Heart right ventricle (tissue), 16 donors: ENCODE data around the gene ENDOD1. TPM values are rescaled to one million over a fixed set of nuclear protein-coding genes. Genes with fewer than 3 reads are reported as not detected.

Source experiments
- ATAC-seq, 8 donors: fragments of 200-7000 bp; cut with Tn5 transposase; one replicate each; pipeline ENCODE4 v1.9.1; 2020; ENCODE audit warnings: mild to moderate bottlenecking in 8 of 8, moderate library complexity in 8 of 8, moderate number of reproducible peaks in 1 of 8
- DNase-seq, 2 donors: peaks; one replicate each; pipeline ENCODE4 v3.0.0-alpha.2; 2020
- H3K27ac ChIP-seq, 10 donors: fragments of 200-600 bp; sonication (generic) in 2 of 10; one replicate each; pipeline versions ENCODE4 v1.5.0 to v1.8.0; 2020 to 2022; ENCODE audit warnings: mild to moderate bottlenecking in 3 of 10
- H3K27me3 ChIP-seq, 7 donors: fragments of 200-600 bp; one replicate each; pipeline ENCODE4 v1.8.0; 2021 to 2022; ENCODE audit warnings: mild to moderate bottlenecking in 2 of 7
- H3K36me3 ChIP-seq, 9 donors: fragments of 200-600 bp; sonication (generic) in 1 of 9; one replicate each; pipeline versions ENCODE4 v1.5.0 to v1.8.0; 2020 to 2022; ENCODE audit warnings: mild to moderate bottlenecking in 2 of 9
- H3K4me1 ChIP-seq, 9 donors: fragments of 200-600 bp; sonication (generic) in 1 of 9; one replicate each; pipeline versions ENCODE4 v1.5.0 to v1.8.0; 2020 to 2022; ENCODE audit warnings: mild to moderate bottlenecking in 4 of 9
- H3K4me3 ChIP-seq, 10 donors: fragments of 200-600 bp; sonication (generic) in 2 of 10; one replicate each; pipeline versions ENCODE4 v1.5.0 to v1.8.0; 2020 to 2022; ENCODE audit warnings: mild to moderate bottlenecking in 7 of 10, moderate library complexity in 2 of 10
- H3K9me3 ChIP-seq, 11 donors: fragments of 200-600 bp in 10 of 11; sonication (generic) in 2 of 11; one replicate each; pipeline versions ENCODE4 v1.5.0 to v1.8.0; 2013 to 2022; ENCODE audit warnings: mild to moderate bottlenecking in 2 of 11, control low read depth in 1 of 11, moderate library complexity in 1 of 11
- WGBS, 2 donors: extraction: QIAGEN DNeasy Blood & Tissue Kit; methylation state at CpG; one replicate each; pipeline ENCODE4 v1.1.7; 2013; ENCODE audit warnings: inconsistent platforms in 1 of 2; 5-methylcytosine and 5-hydroxymethylcytosine counted together
- intact Hi-C, 10 donors: fragments of 100-400 bp; cut with DNase I; formaldehyde crosslinking; loops; one replicate each; pipeline versions ENCODE4 v1.11.1 to v1.14.2; 2022
- polyA plus RNA-seq, 2 donors: library from polyadenylated mRNA; stranded (reverse); fragments of 200-250 nt; gene quantifications; one replicate each; pipeline ENCODE4 v1.2.3, GENCODE V29; 2013
- total RNA-seq, 10 donors: library from RNA; stranded (reverse); fragmentation: NEBNext Ultra II Directional in 3 of 10; extraction: Animal tissue kit (Norgen Biotek cat#: 25700) in 3 of 10; gene quantifications; one replicate each; pipeline versions ENCODE4 v1.2.1 to v1.2.4, GENCODE V29; 2021 to 2023
- TF ChIP-seq, protein P1 (sequence below), 9 donors: fragments of 200-600 bp; sonication (generic) in 2 of 9; IDR thresholded peaks; one replicate each; pipeline versions ENCODE4 v1.5.0 to v1.8.0; 2021 to 2022; ENCODE audit warnings: antibody characterized with exemption in 9 of 9, mild to moderate bottlenecking in 5 of 9, moderate library complexity in 1 of 9
- donor health status: Arrhythmogenic right ventricular cardiomyopathy.
- donor health status: ischemic (EF 13 %, LVEDD 7.1; RV severe dilation, severe dysfunction).
- donor health status: healthy with polysubstance abuse.
- donor health status: DM: no; HTN: yes; CAD: no.
- donor health status: DM: no; HTN: no; CAD: no.
- donor health status: ischemic (EF 25% LVEDD 6.9; RV normal size, moderate dysfunction).
- donor health status: ischemic (EF 25% LVEDD 5.7; RV mildly dilated, moderate dysfunction).
- donor health status: healthy.
- donor health status: DM: yes; HTN: yes; CAD: no.
- donor health status: Ischemic cardiomyopathy.
- donor health status: ischemic (EF 35%, LVEDD 5.7; RV mildly dilated, moderate dysfunction).
- donor health status: nonischemic (EF 11% LVEDD 7.7; RV severe dilation, severe dysfunction).
- donor health status: DM: yes; HTN: yes; CAD: no.
- donor health status: PGD.
- donor health status: ischemic (EF 29% LVEDD 5.4; RV normal size, mild dysfunction).
- donor health status: nonischemic (EF 23%, LVEDD 6.1; RV moderate dilation, normal function).

Gene ENDOD1
- total and polyA plus RNA-seq, 12 donors: 3.7 to 15.0 (median 11.0) TPM

DNA sequence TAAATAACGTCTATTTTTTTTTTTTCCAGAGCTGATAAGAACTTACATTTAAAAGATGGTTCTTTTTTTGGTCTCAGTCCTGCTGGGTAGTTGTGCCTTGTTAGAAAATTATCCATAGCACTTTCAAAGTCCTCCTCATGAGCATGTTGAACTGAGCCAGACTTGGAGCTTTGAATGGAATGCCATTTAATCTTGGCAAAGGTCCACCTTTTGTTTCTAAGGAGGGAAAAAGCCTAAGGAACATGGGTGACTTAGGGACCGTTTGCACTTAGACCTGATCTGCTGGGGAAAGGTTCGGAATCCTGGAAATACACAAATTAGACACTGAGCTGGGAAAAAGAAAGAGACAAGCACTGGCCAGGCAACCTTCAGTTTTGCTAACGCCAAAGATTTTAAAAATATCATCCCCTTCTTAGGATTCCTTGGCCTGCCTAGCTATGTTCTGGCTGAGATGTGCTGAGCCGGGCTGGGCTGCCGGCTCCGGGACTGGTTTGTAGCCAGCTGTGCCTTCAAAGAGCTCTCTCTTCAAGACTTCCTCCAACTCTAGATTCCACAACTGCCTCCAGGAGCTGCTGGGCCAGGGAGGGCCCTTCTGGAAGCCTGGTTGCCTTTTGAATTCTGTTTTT is 67.4 kb downstream of the ENDOD1 start:
- H3K27me3 ChIP-seq: no peaks in the 10 kb centered on the region
- WGBS, 2 donors: 40 to 55% methylated on average over 7 of the region's 7 CpGs
- no peaks in the 10 kb centered on the region for H3K36me3 ChIP-seq
- H3K27ac ChIP-seq: peak overlapping the region in 7 of 10 donors; percentile 1 to 67 (median 41)
- DNase-seq (no peak), ATAC-seq (peak in 7 of 8 donors; percentile 58 to 80 (median 71))
- H3K9me3 ChIP-seq: no peaks in the 10 kb centered on the region
- intact Hi-C loops: loop anchor here in 3 of 10 donors (5.0 to 10.0 kb wide), 3 partner anchors 532 to 1268 kb away; no protein-coding TSS in a partner anchor
- TF ChIP-seq, protein P1, sequence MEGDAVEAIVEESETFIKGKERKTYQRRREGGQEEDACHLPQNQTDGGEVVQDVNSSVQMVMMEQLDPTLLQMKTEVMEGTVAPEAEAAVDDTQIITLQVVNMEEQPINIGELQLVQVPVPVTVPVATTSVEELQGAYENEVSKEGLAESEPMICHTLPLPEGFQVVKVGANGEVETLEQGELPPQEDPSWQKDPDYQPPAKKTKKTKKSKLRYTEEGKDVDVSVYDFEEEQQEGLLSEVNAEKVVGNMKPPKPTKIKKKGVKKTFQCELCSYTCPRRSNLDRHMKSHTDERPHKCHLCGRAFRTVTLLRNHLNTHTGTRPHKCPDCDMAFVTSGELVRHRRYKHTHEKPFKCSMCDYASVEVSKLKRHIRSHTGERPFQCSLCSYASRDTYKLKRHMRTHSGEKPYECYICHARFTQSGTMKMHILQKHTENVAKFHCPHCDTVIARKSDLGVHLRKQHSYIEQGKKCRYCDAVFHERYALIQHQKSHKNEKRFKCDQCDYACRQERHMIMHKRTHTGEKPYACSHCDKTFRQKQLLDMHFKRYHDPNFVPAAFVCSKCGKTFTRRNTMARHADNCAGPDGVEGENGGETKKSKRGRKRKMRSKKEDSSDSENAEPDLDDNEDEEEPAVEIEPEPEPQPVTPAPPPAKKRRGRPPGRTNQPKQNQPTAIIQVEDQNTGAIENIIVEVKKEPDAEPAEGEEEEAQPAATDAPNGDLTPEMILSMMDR (IDR thresholded peaks at IDR 0.05): no peak
- peaks cover 0 to 31% (median 15%) of the 10 kb centered on the region in 9 donors for H3K4me1 ChIP-seq
- H3K4me3 ChIP-seq: no peak overlapping the region

DNA sequence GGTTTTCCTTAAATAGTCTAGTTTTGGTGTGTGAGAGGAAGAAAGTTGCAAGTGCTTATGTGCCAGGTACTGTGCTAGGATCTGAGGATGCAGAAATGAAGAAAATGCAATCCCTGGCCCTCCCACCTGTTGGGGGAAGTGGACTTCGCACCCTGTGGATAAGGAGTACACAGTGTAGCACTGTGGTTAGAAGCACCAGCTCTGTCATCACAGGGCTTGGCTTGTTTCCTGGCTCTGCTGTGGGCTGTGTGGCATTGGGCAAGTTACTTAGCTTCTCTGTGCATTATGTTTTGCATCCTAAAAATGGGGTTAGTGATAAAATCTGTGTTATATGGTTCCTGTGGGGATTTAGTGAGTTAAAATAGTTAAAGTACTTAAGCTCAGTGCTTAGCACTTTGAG is 68.2 kb downstream of the ENDOD1 start:
- Histone ChIP-seq H3K27ac (peak overlapping the region in 4 of 10 donors; percentile 1 to 67 (median 42)), H3K27me3 (no peaks in the 10 kb centered on the region), H3K9me3 (no peaks in the 10 kb centered on the region), H3K4me3 (no peak overlapping the region), H3K36me3 (no peaks in the 10 kb centered on the region), H3K4me1 (peaks cover 0 to 26% (median 15%) of the 10 kb centered on the region in 9 donors)
- ATAC-seq (no peak), DNase-seq (no peak)
- WGBS, 2 donors: 97 to 100% methylated on average over 1 of the region's 1 CpG
- TF ChIP-seq, protein P1 (IDR thresholded peaks at IDR 0.05): no peak
- intact Hi-C loops: loop anchor here in 3 of 10 donors (5.0 to 10.0 kb wide), 3 partner anchors 533 to 1267 kb away; no protein-coding TSS in a partner anchor

DNA sequence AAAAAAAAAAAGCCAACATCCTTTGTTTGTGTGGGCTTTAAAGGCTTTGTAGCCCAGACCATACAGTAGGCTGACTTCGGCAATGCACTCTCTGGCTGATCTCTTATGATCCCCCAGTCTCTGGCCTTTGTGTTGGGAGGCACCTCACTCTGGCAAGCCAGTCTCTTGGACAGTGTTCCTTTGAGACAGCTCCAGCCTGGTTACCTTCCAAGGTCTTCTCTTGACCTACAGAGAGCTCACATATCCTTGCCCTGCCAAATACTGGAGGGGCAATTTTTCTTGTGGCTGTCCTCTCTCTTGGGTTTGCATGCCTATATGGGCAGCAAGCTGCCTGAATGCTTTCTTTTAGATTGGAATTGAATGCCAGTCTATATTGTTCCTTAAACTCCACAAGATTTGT is 71.6 kb downstream of the ENDOD1 start:
- no peaks in the 10 kb centered on the region for H3K27me3 ChIP-seq
- intact Hi-C loops: loop anchor here in 1 of 10 donors (10.0 kb wide), 1 partner anchor 74 kb away; the partner anchor contains the start of gene SESN3
- 93 to 95% methylated on average over 1 of the region's 1 CpG for WGBS, 2 donors

DNA sequence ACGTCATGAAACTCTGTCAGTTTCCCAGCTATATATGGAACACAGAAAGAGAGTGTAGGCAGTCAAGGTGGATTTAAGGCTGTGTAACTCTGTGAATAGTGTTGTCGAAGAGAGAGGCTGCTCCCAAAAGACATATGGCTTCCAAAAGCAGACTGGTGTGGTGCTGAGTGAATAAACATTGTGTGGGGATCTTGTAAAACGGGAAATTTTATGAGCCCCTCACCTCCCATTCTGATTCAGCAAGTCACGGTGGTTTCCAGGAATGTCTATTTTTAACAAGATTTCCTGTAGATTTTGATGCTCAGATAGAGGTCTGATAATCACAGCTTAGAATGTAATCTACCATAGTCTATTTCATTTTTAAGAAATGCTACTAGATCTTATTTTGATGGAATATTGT is 73.5 kb downstream of the ENDOD1 start:
- ATAC-seq (no peak), DNase-seq (no peak)
- no peaks in the 10 kb centered on the region for H3K9me3 ChIP-seq
- WGBS, 2 donors: 59 to 65% methylated on average over 4 of the region's 4 CpGs
- H3K27me3 ChIP-seq: no peaks in the 10 kb centered on the region
- intact Hi-C loops: loop anchor here in 1 of 10 donors (10.0 kb wide), 1 partner anchor 72 kb away; the partner anchor contains the start of gene SESN3
- H3K4me3 ChIP-seq: no peak overlapping the region
- peaks cover 0 to 9% (median 0%) of the 10 kb centered on the region in 9 donors for H3K36me3 ChIP-seq
- TF ChIP-seq, protein P1 (IDR thresholded peaks at IDR 0.05): no peak
- H3K4me1 ChIP-seq: no peaks in the 10 kb centered on the region
- no peak overlapping the region for H3K27ac ChIP-seq

More for the DNA sequence above, 71.6 kb downstream of the ENDOD1 start:
- H3K4me1 ChIP-seq: peaks cover 0 to 15% (median 11%) of the 10 kb centered on the region in 9 donors
- DNase-seq: no peak
- TF ChIP-seq, protein P1 (IDR thresholded peaks at IDR 0.05): no peak
- no peaks in the 10 kb centered on the region for H3K9me3 ChIP-seq
- H3K27ac ChIP-seq: no peak overlapping the region
- ATAC-seq: no peak
- no peak overlapping the region for H3K4me3 ChIP-seq
- no peaks in the 10 kb centered on the region for H3K36me3 ChIP-seq
